Trophoblast cell (in vitro differentiated cells and primary cell): ENCODE data around the gene RAPGEF1.

Experiments
- DNase-seq, 2 donors: peaks; one replicate each; pipeline ENCODE4 v3.0.0-alpha.2; 2016
- H2AFZ ChIP-seq: 2 replicates; pipeline ENCODE4 v1.6.1; 2013; ENCODE audit warnings: low read length, moderate library complexity, mild to moderate bottlenecking; ENCODE audit not compliant: insufficient read depth, poor library complexity
- H2AK5ac ChIP-seq: 2 replicates; pipeline ENCODE4 v1.6.1; 2013; ENCODE audit warnings: mild to moderate bottlenecking, low read length
- H2BK120ac ChIP-seq: 2 replicates; pipeline ENCODE4 v1.6.1; 2013; ENCODE audit warnings: low read length, mild to moderate bottlenecking, moderate library complexity; ENCODE audit not compliant: insufficient read depth, poor library complexity
- H2BK12ac ChIP-seq: 2 replicates; pipeline ENCODE4 v1.6.1; 2013; ENCODE audit warnings: mild to moderate bottlenecking, low read length, moderate library complexity
- H2BK5ac ChIP-seq: 2 replicates; pipeline ENCODE4 v1.6.1; 2013; ENCODE audit warnings: low read length, low read depth, moderate library complexity, mild to moderate bottlenecking; ENCODE audit not compliant: poor library complexity
- H3K14ac ChIP-seq: 2 replicates; pipeline ENCODE4 v1.6.1; 2013; ENCODE audit warnings: mild to moderate bottlenecking, low read length
- H3K18ac ChIP-seq: 2 replicates; pipeline ENCODE4 v1.6.1; 2013; ENCODE audit warnings: mild to moderate bottlenecking, low read length
- H3K23ac ChIP-seq: 2 replicates; pipeline ENCODE4 v1.6.1; 2013; ENCODE audit warnings: low read length
- H3K27ac ChIP-seq: 2 replicates; pipeline ENCODE4 v1.5.1; 2013; ENCODE audit warnings: low read depth, mild to moderate bottlenecking, inconsistent platforms, low read length, moderate library complexity
- H3K27me3 ChIP-seq: 2 replicates; pipeline ENCODE4 v1.6.1; 2013; ENCODE audit warnings: inconsistent platforms, mild to moderate bottlenecking, low read length, moderate library complexity; ENCODE audit not compliant: insufficient read depth
- H3K36me3 ChIP-seq, 2 experiments: 1 replicate in 1 of 2; 2 replicates in 1 of 2; pipeline ENCODE4 v1.6.1; 2013; ENCODE audit warnings: low read length in 2 of 2, mild to moderate bottlenecking in 2 of 2, moderate library complexity in 1 of 2; ENCODE audit not compliant: insufficient read depth in 2 of 2, control insufficient read depth in 1 of 2
- H3K4ac ChIP-seq: 2 replicates; pipeline ENCODE4 v1.6.1; 2013; ENCODE audit warnings: low read depth, mild to moderate bottlenecking, low read length, moderate library complexity
- H3K4me1 ChIP-seq, 2 experiments: 1 replicate in 1 of 2; 2 replicates in 1 of 2; pipeline ENCODE4 v1.6.1; 2013; ENCODE audit warnings: low read length in 2 of 2, mild to moderate bottlenecking in 2 of 2, moderate library complexity in 1 of 2; ENCODE audit not compliant: insufficient read depth in 2 of 2, control insufficient read depth in 1 of 2
- H3K4me2 ChIP-seq: 2 replicates; pipeline ENCODE4 v1.6.1; 2013; ENCODE audit warnings: inconsistent platforms, mild to moderate bottlenecking, low read length, moderate library complexity
- H3K4me3 ChIP-seq: 2 replicates; pipeline ENCODE4 v1.5.1; 2013; ENCODE audit warnings: mild to moderate bottlenecking, low read depth, low read length, inconsistent platforms
- H3K79me1 ChIP-seq: one replicate; pipeline ENCODE4 v1.6.1; 2013; ENCODE audit warnings: low read length
- H3K79me2 ChIP-seq: 2 replicates; pipeline ENCODE4 v1.6.1; 2013; ENCODE audit warnings: low read length, mild to moderate bottlenecking; ENCODE audit not compliant: control insufficient read depth, insufficient read depth, poor library complexity
- H3K9ac ChIP-seq: 2 replicates; pipeline ENCODE4 v1.6.1; 2013; ENCODE audit warnings: mild to moderate bottlenecking, low read length
- H3K9me3 ChIP-seq: 2 replicates; pipeline ENCODE4 v1.6.1; 2013; ENCODE audit warnings: low read depth, mild to moderate bottlenecking, control low read depth, inconsistent platforms, low read length; ENCODE audit not compliant: insufficient read depth
- H4K12ac ChIP-seq: 2 replicates; pipeline ENCODE4 v1.6.1; 2013; ENCODE audit warnings: low read depth, mild to moderate bottlenecking, low read length, moderate library complexity
- H4K8ac ChIP-seq: 2 replicates; pipeline ENCODE4 v1.6.1; 2013; ENCODE audit warnings: low read depth, mild to moderate bottlenecking, low read length, moderate library complexity
- H4K91ac ChIP-seq: one replicate; pipeline ENCODE4 v1.6.1; 2013; ENCODE audit warnings: low read depth, mild to moderate bottlenecking, low read length, moderate library complexity
- WGBS: extraction: QIAGEN DNeasy Blood & Tissue Kit; methylation state at CpG from one replicate; pipeline ENCODE4 v1.1.7; 2013; ENCODE audit warnings: missing lambda C conversion rate; ENCODE audit not compliant: insufficient read length, insufficient coverage; ENCODE audit errors: extremely low coverage; 5-methylcytosine and 5-hydroxymethylcytosine counted together

RAPGEF1 gene

GRCh38 chr9:131673068-131673467 lies 66.8 kb downstream of the RAPGEF1 start:
- peak overlapping the region; percentile 60 for H3K27ac ChIP-seq
- no peak overlapping the region for H3K9ac ChIP-seq
- no peak overlapping the region for H3K4me2 ChIP-seq
- H2BK5ac ChIP-seq = no peak overlapping the region
- H3K79me2 ChIP-seq = peaks cover 27% of the 10 kb centered on the region
- no peak overlapping the region for H3K4ac ChIP-seq
- peaks cover 47% of the 10 kb centered on the region for H3K79me1 ChIP-seq
- H3K4me1 ChIP-seq = peaks cover 61 to 82% of the 10 kb centered on the region in 2 experiments
- H2BK120ac ChIP-seq = no peak overlapping the region
- H3K9me3 ChIP-seq = no peaks in the 10 kb centered on the region
- H2AK5ac ChIP-seq = no peak overlapping the region
- no peak overlapping the region for H4K91ac ChIP-seq
- no peak overlapping the region for H2AFZ ChIP-seq
- no peak overlapping the region for H3K14ac ChIP-seq
- DNase-seq = no peak
- no peak overlapping the region for H2BK12ac ChIP-seq
- H3K36me3 ChIP-seq = no peaks in the 10 kb centered on the region
- no peak overlapping the region for H4K8ac ChIP-seq
- no peak overlapping the region for H3K23ac ChIP-seq
- H3K4me3 ChIP-seq = no peak overlapping the region
- H3K18ac ChIP-seq = no peak overlapping the region
- no peak overlapping the region for H4K12ac ChIP-seq
- WGBS = no CpG with 5 or more reads among the region's 1 CpG
- H3K27me3 ChIP-seq = no peaks in the 10 kb centered on the region

- no peak overlapping the region for H3K4me2 ChIP-seq
- no peak overlapping the region for H3K23ac ChIP-seq
- H4K12ac ChIP-seq = no peak overlapping the region
- peak overlapping the region; percentile 60 for H3K27ac ChIP-seq
- no peak overlapping the region for H3K14ac ChIP-seq
- peaks cover 61 to 83% of the 10 kb centered on the region in 2 experiments for H3K4me1 ChIP-seq
- no peaks in the 10 kb centered on the region for H3K36me3 ChIP-seq
- H2BK12ac ChIP-seq = no peak overlapping the region
- H3K9me3 ChIP-seq = no peaks in the 10 kb centered on the region
- H3K4me3 ChIP-seq = no peak overlapping the region
- H4K91ac ChIP-seq = no peak overlapping the region
- H2AK5ac ChIP-seq = peak overlapping the region; percentile 25
- H2BK5ac ChIP-seq = no peak overlapping the region
- no CpG with 5 or more reads among the region's 4 CpGs for WGBS
- peaks cover 27% of the 10 kb centered on the region for H3K79me2 ChIP-seq
- no peak for DNase-seq
- H3K18ac ChIP-seq = no peak overlapping the region
- peaks cover 44% of the 10 kb centered on the region for H3K79me1 ChIP-seq
- H4K8ac ChIP-seq = no peak overlapping the region
- H2AFZ ChIP-seq = no peak overlapping the region
- no peaks in the 10 kb centered on the region for H3K27me3 ChIP-seq
- H2BK120ac ChIP-seq = no peak overlapping the region
- H3K9ac ChIP-seq = no peak overlapping the region
- H3K4ac ChIP-seq = no peak overlapping the region
Observed at GRCh38 chr9:131672451-131672850, 67.4 kb downstream of the RAPGEF1 start.

- Histone ChIP-seq H3K27me3 (no peaks in the 10 kb centered on the region), H3K4me1 (peaks cover 66 to 81% of the 10 kb centered on the region in 2 experiments), H2AK5ac (no peak overlapping the region), H2BK5ac (no peak overlapping the region), H4K91ac (no peak overlapping the region), H3K4me3 (no peak overlapping the region), H3K27ac (peak overlapping the region; percentile 26), H3K23ac (no peak overlapping the region), H3K9me3 (no peaks in the 10 kb centered on the region), H3K79me1 (peaks cover 38% of the 10 kb centered on the region), H3K79me2 (peaks cover 24% of the 10 kb centered on the region), H2AFZ (no peak overlapping the region), H4K8ac (no peak overlapping the region), H2BK12ac (no peak overlapping the region), H3K9ac (no peak overlapping the region), H4K12ac (no peak overlapping the region), H3K18ac (peak overlapping the region; percentile 1), H3K4me2 (no peak overlapping the region), H3K4ac (peak overlapping the region; percentile 28), H3K36me3 (no peaks in the 10 kb centered on the region), H3K14ac (no peak overlapping the region), H2BK120ac (no peak overlapping the region)
- WGBS = no CpG with 5 or more reads among the region's 9 CpGs
- DNase-seq = no peak
Observed at GRCh38 chr9:131671133-131671520, 68.7 kb downstream of the RAPGEF1 start.

GRCh38 chr9:131670247-131671132 lies 69.4 kb downstream of the RAPGEF1 start:
- no peaks in the 10 kb centered on the region for H3K9me3 ChIP-seq
- H2AK5ac ChIP-seq = no peak overlapping the region
- no peak overlapping the region for H2BK5ac ChIP-seq
- H3K23ac ChIP-seq = no peak overlapping the region
- H3K4me3 ChIP-seq = no peak overlapping the region
- H3K79me1 ChIP-seq = peaks cover 34% of the 10 kb centered on the region
- no peak overlapping the region for H3K4me2 ChIP-seq
- peaks cover 0 to under 1% of the 10 kb centered on the region in 2 experiments for H3K36me3 ChIP-seq
- H2AFZ ChIP-seq = no peak overlapping the region
- DNase-seq = no peak
- peak overlapping the region; percentile 43 for H3K27ac ChIP-seq
- H3K79me2 ChIP-seq = peaks cover 20% of the 10 kb centered on the region
- H4K91ac ChIP-seq = no peak overlapping the region
- H3K27me3 ChIP-seq = no peaks in the 10 kb centered on the region
- H3K9ac ChIP-seq = no peak overlapping the region
- peak overlapping the region; percentile 24 for H4K8ac ChIP-seq
- H3K4me1 ChIP-seq = peaks cover 61 to 75% of the 10 kb centered on the region in 2 experiments
- peak overlapping the region; percentile 10 for H3K14ac ChIP-seq
- no CpG with 5 or more reads among the region's 13 CpGs for WGBS
- peak overlapping the region; percentile 15 for H2BK120ac ChIP-seq
- peak overlapping the region; percentile 37 for H3K4ac ChIP-seq
- peak overlapping the region; percentile 21 for H2BK12ac ChIP-seq
- no peak overlapping the region for H3K18ac ChIP-seq
- no peak overlapping the region for H4K12ac ChIP-seq
